Ishikawa (cell line): ENCODE data around the gene ZCCHC13.

Source experiments
- CEBPB ChIP-seq: IDR thresholded peaks from 2 replicates; pipeline ENCODE4 v1.6.1; 2012
- CREB1 ChIP-seq: IDR thresholded peaks from 2 replicates; pipeline ENCODE4 v1.6.1; 2012; ENCODE audit warnings: low read depth
- EGR1 ChIP-seq: IDR thresholded peaks from 2 replicates; pipeline ENCODE4 v1.6.1; 2012
- EP300 ChIP-seq: IDR thresholded peaks from 2 replicates; pipeline ENCODE4 v1.6.1; 2012; ENCODE audit warnings: borderline replicate concordance
- FOXM1 ChIP-seq: IDR thresholded peaks from 2 replicates; pipeline ENCODE4 v1.6.1; 2012; ENCODE audit warnings: low read depth, borderline replicate concordance
- MAX ChIP-seq: IDR thresholded peaks from 2 replicates; pipeline ENCODE4 v1.6.1; 2012
- NFIC ChIP-seq: IDR thresholded peaks from 2 replicates; pipeline ENCODE4 v1.6.1; 2012
- RAD21 ChIP-seq: IDR thresholded peaks from 2 replicates; pipeline ENCODE4 v1.6.1; 2012; ENCODE audit warnings: low read depth
- REST ChIP-seq: IDR thresholded peaks from 2 replicates; pipeline ENCODE4 v1.6.1; 2012; ENCODE audit warnings: low read depth, mild to moderate bottlenecking
- TAF1 ChIP-seq: IDR thresholded peaks from 2 replicates; pipeline ENCODE4 v1.6.1; 2012; ENCODE audit warnings: low read depth, mild to moderate bottlenecking
- TCF12 ChIP-seq: IDR thresholded peaks from 2 replicates; pipeline ENCODE4 v1.6.1; 2012; ENCODE audit warnings: low read depth
- TEAD4 ChIP-seq: IDR thresholded peaks from 2 replicates; pipeline ENCODE4 v1.6.1; 2012
- USF1 ChIP-seq: IDR thresholded peaks from 2 replicates; pipeline ENCODE4 v1.6.1; 2012
- YY1 ChIP-seq: IDR thresholded peaks from 2 replicates; pipeline ENCODE4 v1.6.1; 2012; ENCODE audit warnings: low read depth
- ZBTB7A ChIP-seq: IDR thresholded peaks from 2 replicates; pipeline ENCODE4 v1.6.1; 2012; ENCODE audit warnings: low read depth

Gene ZCCHC13

GRCh38 chrX:74284391-74284952, 19.5 kb upstream of the ZCCHC13 start:
- TF ChIP-seq NFIC (no peak), FOXM1 (no peak), REST (no peak), TEAD4 (no peak), ZBTB7A (no peak), MAX (no peak), CREB1 (no peak), EP300 (no peak), TCF12 (no peak), RAD21 (no peak)

GRCh38 chrX:74286950-74287740, 16.8 kb upstream of the ZCCHC13 start:
- no peak for TF ChIP-seq CEBPB
- TF ChIP-seq EP300, result no peak
- TF ChIP-seq USF1, result no peak
- TF ChIP-seq FOXM1, result no peak
- TF ChIP-seq TAF1, result no peak
- TF ChIP-seq TEAD4, result no peak
- TF ChIP-seq MAX, result no peak
- TF ChIP-seq REST, result no peak
- TF ChIP-seq ZBTB7A, result no peak
- TF ChIP-seq EGR1, result no peak
- TF ChIP-seq NFIC, result no peak
- no peak for TF ChIP-seq YY1
- TF ChIP-seq CREB1, result no peak
- no peak for TF ChIP-seq RAD21
- no peak for TF ChIP-seq TCF12

- TF ChIP-seq USF1, result no peak
- TF ChIP-seq FOXM1, result no peak
- no peak for TF ChIP-seq MAX
- TF ChIP-seq EP300, result no peak
- no peak for TF ChIP-seq TEAD4
- no peak for TF ChIP-seq TAF1
- no peak for TF ChIP-seq ZBTB7A
- no peak for TF ChIP-seq YY1
- no peak for TF ChIP-seq TCF12
- no peak for TF ChIP-seq CEBPB
- TF ChIP-seq REST, result no peak
- no peak for TF ChIP-seq EGR1
- TF ChIP-seq CREB1, result no peak
- no peak for TF ChIP-seq NFIC
- TF ChIP-seq RAD21, result no peak
These were observed 12.4 kb upstream of the ZCCHC13 start for GRCh38 chrX:74291577-74291963.

GRCh38 chrX:74291964-74292807, 11.8 kb upstream of the ZCCHC13 start:
- TF ChIP-seq CEBPB (0 out of 2 replicates have a peak, but pooled peaks have one; percentile 21), YY1 (peak; percentile 86), ZBTB7A (no peak), NFIC (no peak), USF1 (no peak), TCF12 (no peak), TAF1 (0 out of 2 replicates have a peak, but pooled peaks have one; percentile 63), REST (no peak), FOXM1 (no peak), RAD21 (no peak), EP300 (no peak), CREB1 (no peak), TEAD4 (0 out of 2 replicates have a peak, but pooled peaks have one; percentile 4)
